OCI-LY1 (cell line): ENCODE data around the gene TEKT5.

Experiments
- H2AFZ ChIP-seq: fragments of 200-600 bp; sonication (generic), shearing (Covaris generic); 2 replicates; pipeline ENCODE4 v1.6.0; 2014; ENCODE audit warnings: antibody characterized with exemption, mild to moderate bottlenecking, low read length
- H3F3A ChIP-seq: fragments of 200-600 bp; sonication (generic), shearing (Covaris generic); 2 replicates; pipeline ENCODE4 v1.6.0; 2014; ENCODE audit warnings: mild to moderate bottlenecking, antibody characterized with exemption, low read length, moderate library complexity; ENCODE audit not compliant: insufficient read depth
- H3K27ac ChIP-seq: fragments of 200-600 bp; sonication (generic); 2 replicates; pipeline ENCODE4 v1.5.1; 2014; ENCODE audit warnings: low read length, mixed run types, mild to moderate bottlenecking, low read depth; ENCODE audit not compliant: poor library complexity, severe bottlenecking
- H3K27me3 ChIP-seq: fragments of 200-600 bp; sonication (generic); 2 replicates; pipeline ENCODE4 v1.6.0; 2014; ENCODE audit warnings: antibody characterized with exemption, mild to moderate bottlenecking, low read length, moderate library complexity; ENCODE audit not compliant: insufficient read depth
- H3K36me3 ChIP-seq: fragments of 200-600 bp; sonication (generic); 2 replicates; pipeline ENCODE4 v1.6.1; 2014; ENCODE audit warnings: mild to moderate bottlenecking, antibody characterized with exemption, low read length, moderate library complexity, mixed read lengths; ENCODE audit not compliant: insufficient read depth
- H3K4me1 ChIP-seq: fragments of 200-600 bp; sonication (generic); 2 replicates; pipeline ENCODE4 v1.5.1; 2014; ENCODE audit warnings: mild to moderate bottlenecking, low read length, moderate library complexity; ENCODE audit not compliant: insufficient read depth, severe bottlenecking
- H3K4me2 ChIP-seq: fragments of 200-600 bp; sonication (generic), shearing (Covaris generic); 2 replicates; pipeline ENCODE4 v1.6.1; 2014; ENCODE audit warnings: low read length
- H3K4me3 ChIP-seq: fragments of 200-600 bp; sonication (generic); 2 replicates; pipeline ENCODE4 v1.5.1; 2014; ENCODE audit warnings: low read length, low read depth, mild to moderate bottlenecking, mixed read lengths; ENCODE audit not compliant: poor library complexity, severe bottlenecking
- H3K79me2 ChIP-seq: fragments of 200-600 bp; shearing (Covaris generic); 2 replicates; pipeline ENCODE4 v1.6.1; 2016; ENCODE audit warnings: mixed run types, low read length, mixed read lengths; ENCODE audit not compliant: insufficient read depth
- H3K9ac ChIP-seq: fragments of 200-600 bp; sonication (generic), shearing (Covaris generic); 2 replicates; pipeline ENCODE4 v1.6.1; 2014; ENCODE audit warnings: mild to moderate bottlenecking, low read length, mixed read lengths
- H3K9me2 ChIP-seq: fragments of 200-600 bp; sonication (generic), shearing (Covaris generic); 2 replicates; pipeline ENCODE4 v1.6.1; 2014; ENCODE audit warnings: low read depth, mild to moderate bottlenecking, low read length, mixed read lengths
- H3K9me3 ChIP-seq: fragments of 200-600 bp; shearing (Covaris generic); 2 replicates; pipeline ENCODE4 v1.6.1; 2014; ENCODE audit warnings: low read length, mixed read lengths
- H4K20me1 ChIP-seq: fragments of 200-600 bp; sonication (generic), shearing (Covaris generic); 2 replicates; pipeline ENCODE4 v1.6.0; 2016; ENCODE audit warnings: mild to moderate bottlenecking, low read length; ENCODE audit not compliant: insufficient read depth
- EZH2 ChIP-seq: fragments of 200-600 bp; sonication (generic), shearing (Covaris generic); IDR thresholded peaks from 2 replicates; pipeline ENCODE4 v1.8.0; 2017; ENCODE audit warnings: borderline replicate concordance, mixed run types, mild to moderate bottlenecking, antibody characterized with exemption, low read length, moderate library complexity, mixed read lengths
- TF ChIP-seq, protein P1 (sequence below): fragments of 200-600 bp; sonication (generic), shearing (Covaris generic); IDR thresholded peaks from 2 replicates; pipeline ENCODE4 v1.5.1; 2017; ENCODE audit warnings: mild to moderate bottlenecking, antibody characterized with exemption, low read length, moderate library complexity, mixed read lengths

The TEKT5 gene

DNA sequence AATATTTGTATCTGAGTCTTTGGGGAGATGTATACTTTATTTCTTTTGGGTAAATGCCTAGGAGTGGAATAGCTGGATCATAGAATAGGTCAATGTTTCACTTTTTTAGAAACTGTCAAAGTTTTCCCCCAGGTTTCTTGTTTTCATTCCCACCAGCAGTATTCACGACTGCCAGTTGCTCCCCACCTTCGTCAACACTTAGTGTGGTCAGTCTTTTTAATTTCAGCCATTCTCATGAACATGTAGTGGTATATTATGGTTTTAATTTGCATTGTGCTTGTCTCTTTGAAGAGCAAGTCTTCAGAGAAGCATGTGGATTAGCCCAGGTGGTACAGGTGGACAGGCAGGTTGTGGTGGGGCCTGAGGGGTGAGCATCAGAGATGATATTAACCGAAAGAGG lies 53.8 kb downstream of the TEKT5 start:
- TF ChIP-seq, protein P1, sequence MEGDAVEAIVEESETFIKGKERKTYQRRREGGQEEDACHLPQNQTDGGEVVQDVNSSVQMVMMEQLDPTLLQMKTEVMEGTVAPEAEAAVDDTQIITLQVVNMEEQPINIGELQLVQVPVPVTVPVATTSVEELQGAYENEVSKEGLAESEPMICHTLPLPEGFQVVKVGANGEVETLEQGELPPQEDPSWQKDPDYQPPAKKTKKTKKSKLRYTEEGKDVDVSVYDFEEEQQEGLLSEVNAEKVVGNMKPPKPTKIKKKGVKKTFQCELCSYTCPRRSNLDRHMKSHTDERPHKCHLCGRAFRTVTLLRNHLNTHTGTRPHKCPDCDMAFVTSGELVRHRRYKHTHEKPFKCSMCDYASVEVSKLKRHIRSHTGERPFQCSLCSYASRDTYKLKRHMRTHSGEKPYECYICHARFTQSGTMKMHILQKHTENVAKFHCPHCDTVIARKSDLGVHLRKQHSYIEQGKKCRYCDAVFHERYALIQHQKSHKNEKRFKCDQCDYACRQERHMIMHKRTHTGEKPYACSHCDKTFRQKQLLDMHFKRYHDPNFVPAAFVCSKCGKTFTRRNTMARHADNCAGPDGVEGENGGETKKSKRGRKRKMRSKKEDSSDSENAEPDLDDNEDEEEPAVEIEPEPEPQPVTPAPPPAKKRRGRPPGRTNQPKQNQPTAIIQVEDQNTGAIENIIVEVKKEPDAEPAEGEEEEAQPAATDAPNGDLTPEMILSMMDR, result no peak
- TF ChIP-seq EZH2, result no peak
- Histone ChIP-seq H3K27ac (no peak overlapping the region), H3K9ac (no peak overlapping the region), H3K4me2 (no peak overlapping the region), H3K36me3 (no peaks in the 10 kb centered on the region), H2AFZ (no peak overlapping the region), H3F3A (no peaks in the 10 kb centered on the region), H3K9me3 (peaks cover 5% of the 10 kb centered on the region; the same call in 1 of the 2 replicates), H3K27me3 (no peaks in the 10 kb centered on the region), H3K9me2 (no peaks in the 10 kb centered on the region), H4K20me1 (no peaks in the 10 kb centered on the region), H3K4me1 (no peaks in the 10 kb centered on the region), H3K4me3 (no peak overlapping the region), H3K79me2 (no peaks in the 10 kb centered on the region)

DNA sequence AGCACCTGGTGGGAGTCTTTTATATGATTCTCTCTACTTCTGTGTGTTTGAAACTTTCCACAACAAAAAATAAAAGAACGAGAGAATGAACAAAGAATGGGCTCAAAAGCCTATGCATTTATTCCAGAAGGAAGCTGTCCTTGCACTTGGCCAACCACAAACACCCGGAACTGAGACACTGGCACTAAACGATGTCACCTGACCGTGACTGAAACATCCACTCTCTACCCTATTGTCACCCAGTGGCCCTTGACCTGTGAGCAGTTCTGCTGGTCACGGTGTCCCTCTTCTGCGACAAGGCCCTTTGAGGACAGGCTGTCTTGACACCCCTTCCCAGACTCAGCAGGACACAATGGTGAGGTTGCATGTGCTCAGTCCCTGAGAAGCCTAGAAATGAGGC lies 56.6 kb downstream of the TEKT5 start:
- Histone ChIP-seq H3K4me2 (no peak overlapping the region), H2AFZ (no peak overlapping the region), H3K4me1 (no peaks in the 10 kb centered on the region), H3K27me3 (peaks cover 5% of the 10 kb centered on the region; the same call in 1 of the 2 replicates), H4K20me1 (no peaks in the 10 kb centered on the region), H3K27ac (no peak overlapping the region), H3F3A (no peaks in the 10 kb centered on the region), H3K9me3 (peaks cover 5% of the 10 kb centered on the region; the same call in 1 of the 2 replicates), H3K9ac (no peak overlapping the region), H3K36me3 (no peaks in the 10 kb centered on the region), H3K9me2 (no peaks in the 10 kb centered on the region), H3K79me2 (no peaks in the 10 kb centered on the region), H3K4me3 (no peak overlapping the region)
- TF ChIP-seq EZH2, result no peak
- TF ChIP-seq, protein P1, result no peak

DNA sequence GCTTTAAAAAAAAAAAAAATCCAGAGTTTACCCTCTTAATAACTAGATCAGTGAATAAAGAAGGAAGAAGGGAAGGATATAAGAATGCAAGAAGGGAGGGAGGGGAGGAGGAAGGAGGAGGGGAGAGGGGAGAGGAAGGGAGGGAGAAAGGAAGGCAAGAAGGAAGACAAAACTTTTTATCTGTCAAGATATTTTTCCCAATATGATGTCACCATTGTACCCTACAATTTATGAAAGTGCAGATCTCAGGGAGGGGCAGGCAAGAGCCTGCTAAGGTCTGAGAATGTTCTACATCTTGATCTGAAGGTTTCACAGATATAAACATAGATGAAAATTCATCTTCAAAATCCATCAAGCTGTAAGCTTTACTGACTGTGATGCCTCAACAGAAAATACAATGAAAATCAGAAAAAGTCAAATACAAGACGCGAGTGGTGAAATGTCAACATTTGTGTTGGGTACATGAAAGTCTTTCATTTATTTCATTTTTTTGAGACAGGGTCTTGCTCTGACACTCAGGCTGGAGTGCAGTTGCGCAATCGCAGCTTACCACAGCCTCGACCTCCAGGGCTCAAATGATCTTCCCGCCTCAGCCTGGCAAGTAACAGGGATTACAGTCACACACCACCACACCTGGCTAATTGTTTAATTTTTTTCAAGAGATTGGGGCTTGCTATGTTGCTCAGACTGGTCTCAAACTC lies 57.2 kb downstream of the TEKT5 start:
- Histone ChIP-seq H4K20me1 (no peaks in the 10 kb centered on the region), H3K27ac (no peak overlapping the region), H3K79me2 (no peaks in the 10 kb centered on the region), H3K9me2 (no peaks in the 10 kb centered on the region), H3K9me3 (peaks cover 5% of the 10 kb centered on the region; the same call in 1 of the 2 replicates), H3K9ac (no peak overlapping the region), H3K4me3 (no peak overlapping the region), H3K27me3 (peaks cover 5% of the 10 kb centered on the region; the same call in 1 of the 2 replicates), H2AFZ (no peak overlapping the region), H3K4me2 (no peak overlapping the region), H3K4me1 (no peaks in the 10 kb centered on the region), H3K36me3 (no peaks in the 10 kb centered on the region), H3F3A (no peaks in the 10 kb centered on the region)
- no peak for TF ChIP-seq EZH2
